GM18502 (cell line): ENCODE measurements around the gene GJB6.
A peak's percentile ranks its signal among the peaks of the same experiment; 100 is the strongest.

Experiments used
- ATAC-seq: cut with Tn5 transposase; IDR thresholded peaks from one replicate; pipeline ENCODE4 v1.9.1; 2021; ENCODE audit warnings: mild to moderate bottlenecking; ENCODE audit not compliant: unreplicated experiment, poor library complexity

GJB6 gene

DNA sequence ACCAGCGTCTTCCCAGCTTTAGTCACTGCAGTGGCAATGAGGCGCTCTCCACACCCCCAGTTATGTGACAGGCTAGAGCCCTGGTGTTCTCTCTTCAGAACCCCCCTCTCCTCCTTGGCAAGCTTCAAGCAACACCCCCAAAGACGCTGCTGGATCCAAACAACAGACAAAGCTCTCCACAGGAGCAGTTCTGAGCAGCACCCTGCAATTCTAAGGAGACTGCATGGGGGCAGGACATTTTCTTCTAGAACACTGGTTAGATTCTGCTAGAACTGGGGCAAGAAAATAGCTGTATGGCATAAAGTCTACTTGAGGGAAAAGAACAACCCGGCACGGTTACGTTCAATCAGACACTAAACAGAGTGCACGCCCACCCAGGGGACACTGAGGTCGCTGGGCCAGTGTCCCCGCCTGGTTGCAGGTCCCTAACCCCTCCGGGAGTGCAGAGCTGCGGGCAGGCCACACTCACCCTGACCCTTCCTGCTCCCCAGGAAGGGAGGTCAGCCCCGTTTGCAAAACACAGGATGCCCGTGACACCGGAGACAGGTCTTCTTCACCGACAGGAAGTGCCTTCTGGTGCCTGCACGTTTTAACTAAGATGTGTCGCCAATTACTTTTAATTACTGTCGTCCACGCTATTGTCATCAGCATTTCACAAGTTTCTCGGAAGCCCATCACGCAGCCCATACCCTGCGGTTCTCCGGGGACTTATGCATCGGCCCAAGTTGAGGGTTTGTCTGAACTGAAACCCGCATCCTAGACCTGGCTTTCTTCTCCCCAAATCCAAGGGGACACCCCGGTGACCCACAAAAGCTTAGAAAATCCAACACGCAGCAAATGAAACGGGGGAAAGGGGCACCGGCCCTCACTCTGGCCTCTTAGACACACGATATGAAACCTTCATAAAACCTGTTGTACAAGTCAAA, 943 bp downstream of the GJB6 start:
- ATAC-seq, result no peak

DNA sequence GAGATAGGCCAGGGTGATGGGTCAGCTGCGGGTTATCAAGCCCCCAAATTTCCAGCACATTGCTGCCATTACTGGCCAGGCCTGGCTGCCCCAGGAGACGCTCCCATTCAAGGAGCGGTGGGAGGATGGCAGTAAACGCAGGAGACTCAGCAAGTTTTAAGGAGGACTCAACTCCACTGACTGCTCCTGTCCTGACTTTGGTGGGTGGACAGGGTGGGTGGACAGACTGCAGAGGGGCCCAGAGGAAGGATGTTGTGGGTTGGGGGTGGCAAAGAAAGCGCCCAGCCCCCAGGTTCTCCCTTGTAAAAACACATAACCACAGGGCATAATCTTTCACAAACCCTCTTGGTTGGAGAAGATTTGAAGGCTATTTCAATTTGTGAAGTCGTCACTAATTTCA, 4.4 kb downstream of the GJB6 start:
- no peak for ATAC-seq

DNA sequence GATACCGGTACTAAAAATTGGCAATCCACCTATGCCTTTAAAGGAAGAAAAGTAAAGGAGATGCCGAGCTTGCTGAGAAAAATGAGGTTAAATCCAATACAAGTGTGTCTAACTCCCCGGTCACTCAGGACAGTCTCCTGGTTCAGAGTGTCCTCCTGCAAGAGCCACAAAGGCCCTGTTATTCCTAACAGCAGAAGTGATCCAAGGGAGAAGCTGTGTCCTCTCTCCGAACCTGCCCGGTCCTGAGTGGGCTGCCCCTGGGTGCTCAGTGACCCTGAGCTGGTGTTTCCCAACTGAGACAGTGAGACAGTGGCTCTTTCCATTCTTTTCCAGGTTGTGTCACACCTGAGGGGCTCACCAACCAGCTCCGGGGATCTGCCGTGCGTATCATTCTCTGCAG, 4.8 kb downstream of the GJB6 start:
- no peak for ATAC-seq

DNA sequence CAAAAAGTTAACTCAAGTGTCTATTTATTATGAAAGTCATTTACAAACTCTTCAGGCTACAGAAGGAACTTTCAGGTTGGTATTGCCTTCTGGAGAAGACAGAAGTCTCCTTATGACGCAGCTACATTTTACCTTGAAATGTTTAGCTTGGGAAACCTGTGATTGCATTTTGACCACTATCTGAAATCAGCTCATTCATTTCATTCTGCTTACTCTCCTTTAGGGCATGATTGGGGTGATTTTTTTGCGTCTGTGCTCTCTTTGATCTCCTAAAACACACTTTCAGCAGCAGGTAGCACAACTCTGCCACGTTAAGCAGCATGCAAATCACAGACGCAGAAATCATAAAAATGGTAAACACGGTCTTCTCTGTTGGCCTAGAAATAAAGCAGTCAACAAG, 9.6 kb downstream of the GJB6 start:
- no peak for ATAC-seq

DNA sequence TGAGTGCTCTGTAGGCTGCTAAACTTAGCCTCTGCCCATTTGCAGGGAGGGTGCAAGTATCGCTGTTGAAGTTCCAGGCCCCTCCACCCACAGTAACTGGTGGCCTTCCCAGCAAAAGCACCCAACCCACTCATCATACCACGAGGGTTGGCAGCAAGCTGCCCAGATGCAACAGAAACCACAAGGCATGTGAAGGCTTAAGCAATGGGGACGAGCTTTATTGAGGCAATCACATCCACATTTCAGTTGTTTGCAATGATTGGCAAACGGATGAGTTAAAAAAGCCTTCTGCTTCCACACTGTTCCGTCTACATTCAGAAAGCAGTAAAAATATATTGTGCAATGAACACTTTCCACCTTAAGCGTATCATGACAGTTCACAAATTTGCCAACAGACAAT, 10.3 kb downstream of the GJB6 start:
- no peak for ATAC-seq

DNA sequence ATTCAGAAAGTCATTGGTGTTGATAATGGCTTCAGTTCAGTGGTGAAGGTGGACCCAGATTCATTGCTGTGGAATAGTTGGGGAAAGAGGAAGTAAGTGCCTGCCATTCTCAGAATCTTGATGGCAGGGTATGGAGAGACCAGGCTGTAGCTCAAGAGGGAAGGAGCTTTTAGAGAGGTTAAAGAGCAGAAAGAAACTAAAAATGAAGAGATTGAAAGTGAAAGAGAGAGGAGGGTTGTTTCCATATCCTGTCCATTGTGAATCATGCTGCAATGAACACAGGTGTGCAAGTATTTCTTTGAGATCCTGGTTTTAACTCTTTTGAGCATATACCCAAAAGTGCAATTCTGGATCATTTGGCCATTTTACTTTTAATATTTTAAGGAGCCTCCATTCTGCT, 12.5 kb downstream of the GJB6 start:
- ATAC-seq, result peak; percentile 93

DNA sequence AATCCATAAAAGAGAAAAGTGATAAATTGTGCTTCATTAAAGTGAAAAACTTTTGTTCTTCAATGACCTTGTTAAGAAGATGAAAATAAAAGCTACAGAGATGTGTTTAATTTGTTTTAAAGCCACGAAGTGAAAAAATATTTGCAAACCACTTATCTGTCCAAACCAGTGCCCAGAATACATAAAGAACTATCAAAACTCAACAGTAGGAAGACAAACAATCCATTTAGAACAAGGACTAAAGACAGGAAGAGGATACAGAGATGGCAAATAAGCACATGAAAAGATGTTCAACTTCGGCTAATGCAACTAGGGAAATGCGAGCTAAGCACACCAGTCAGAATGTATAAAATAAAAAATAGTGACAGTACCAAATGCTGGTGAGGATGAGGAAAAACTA, 15.0 kb downstream of the GJB6 start:
- ATAC-seq, result no peak

DNA sequence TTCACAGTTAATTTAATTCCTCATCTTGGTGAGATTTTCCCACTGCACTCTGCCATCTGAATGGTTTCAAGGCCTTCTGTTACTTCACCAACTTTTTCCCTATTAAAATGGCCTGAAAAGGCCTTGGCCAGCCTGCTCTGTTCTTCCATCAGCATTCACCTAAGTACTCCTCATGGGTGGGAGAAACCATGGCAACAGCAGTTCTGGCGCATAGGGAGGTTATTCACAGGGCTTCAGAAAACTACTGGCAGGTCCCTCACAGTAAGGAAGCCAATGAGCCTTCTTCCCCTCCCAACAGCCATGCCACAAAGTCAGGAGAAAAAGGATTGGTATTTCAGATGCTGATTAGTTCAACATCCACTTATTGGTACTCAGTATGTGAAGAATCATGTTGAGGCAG, 22.2 kb downstream of the GJB6 start:
- no peak for ATAC-seq

DNA sequence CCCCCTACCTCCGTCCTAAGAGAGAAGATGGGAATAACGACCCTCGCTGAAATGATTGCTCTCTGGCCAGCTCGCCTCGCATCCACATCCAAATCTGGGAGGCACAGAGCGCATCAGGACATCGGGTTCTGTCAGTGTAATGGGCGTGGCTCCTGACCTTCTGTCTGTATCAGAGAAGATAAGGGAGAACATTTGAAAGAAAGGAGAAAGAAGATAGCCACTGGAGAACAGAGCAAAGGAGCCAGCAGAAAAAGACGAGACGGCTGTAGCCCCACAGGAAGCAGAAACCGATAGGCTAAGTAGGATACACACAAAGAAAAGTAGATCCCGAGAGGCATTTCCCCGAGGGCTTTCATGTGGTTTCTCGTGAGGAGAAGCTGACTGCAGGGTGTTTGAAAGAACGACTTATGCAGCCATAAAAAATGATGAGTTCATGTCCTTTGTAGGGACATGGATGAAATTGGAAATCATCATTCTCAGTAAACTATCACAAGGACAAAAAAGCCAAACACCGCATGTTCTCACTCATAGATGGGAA, 25.4 kb downstream of the GJB6 start:
- no peak for ATAC-seq

DNA sequence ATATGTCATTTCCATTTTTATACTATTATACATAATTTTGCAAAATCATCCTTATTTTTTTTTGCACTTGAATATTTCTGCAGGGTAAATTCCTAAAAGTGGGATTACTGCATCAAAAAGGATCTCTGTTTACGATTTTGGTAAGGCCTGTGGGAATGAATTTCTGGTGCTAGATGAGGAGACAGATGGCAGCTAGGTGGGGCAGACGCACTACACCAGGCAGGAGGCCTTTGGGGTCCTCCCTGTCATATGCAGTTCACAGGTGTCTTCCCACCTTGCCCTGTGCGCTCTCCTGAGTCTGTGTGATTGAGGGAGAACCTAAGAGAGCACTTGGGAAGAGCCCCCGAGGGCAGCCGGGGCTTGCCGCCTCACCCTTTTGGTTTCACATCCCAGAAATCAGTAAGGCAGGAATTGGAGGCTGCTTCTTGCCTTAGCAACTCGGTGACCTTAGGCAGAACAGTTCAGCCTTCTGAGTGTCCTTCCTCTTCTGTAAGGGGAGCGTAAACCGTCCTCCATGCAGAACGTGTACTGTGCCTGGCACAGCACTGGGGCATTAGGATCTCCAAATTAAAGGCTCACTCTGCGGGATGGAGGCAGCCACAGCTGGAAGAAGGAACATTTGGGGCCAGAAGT, 25.9 kb downstream of the GJB6 start:
- ATAC-seq, result no peak

DNA sequence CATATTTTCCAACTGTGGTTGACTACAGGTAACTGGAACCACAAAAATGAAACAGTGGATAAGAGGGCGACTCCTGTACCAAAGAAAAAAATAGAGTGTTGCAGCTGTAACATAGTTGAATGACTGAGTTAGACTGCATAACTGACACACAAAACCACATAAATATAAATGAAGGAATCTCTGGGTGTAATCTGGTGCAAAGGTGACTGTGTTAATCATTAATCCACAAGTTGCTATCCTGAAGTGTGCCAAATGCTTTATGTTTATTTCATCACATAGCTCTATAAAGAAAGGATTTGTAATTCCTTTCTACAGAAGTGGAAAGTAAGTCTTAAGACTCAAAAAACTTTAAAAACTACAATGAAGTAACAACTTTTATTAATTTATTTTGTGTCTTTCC, 33.3 kb downstream of the GJB6 start:
- no peak for ATAC-seq

DNA sequence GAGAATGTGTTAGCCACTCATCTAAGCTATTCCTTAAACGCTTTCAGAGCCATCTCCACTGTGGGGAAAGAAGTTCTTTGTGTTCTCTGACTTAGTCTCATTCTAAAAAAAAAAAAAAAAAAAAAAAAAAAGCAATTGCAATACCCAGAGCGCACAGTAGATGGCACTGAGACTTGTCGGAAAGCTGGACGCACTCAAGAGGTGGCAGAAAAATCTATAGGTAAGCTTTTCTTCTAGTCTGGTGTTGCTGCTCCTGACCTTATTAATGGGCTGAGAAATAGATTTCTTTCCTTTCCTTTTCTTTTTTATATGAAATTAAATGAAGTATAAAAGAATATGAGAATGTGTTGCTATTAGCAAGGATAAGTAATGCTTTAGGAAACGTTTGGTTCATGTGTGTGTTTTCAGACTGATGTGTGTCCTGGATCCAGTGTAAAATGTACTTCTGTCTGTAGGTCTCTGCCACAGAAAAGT, 34.7 kb downstream of the GJB6 start:
- ATAC-seq, result peak; percentile 39

DNA sequence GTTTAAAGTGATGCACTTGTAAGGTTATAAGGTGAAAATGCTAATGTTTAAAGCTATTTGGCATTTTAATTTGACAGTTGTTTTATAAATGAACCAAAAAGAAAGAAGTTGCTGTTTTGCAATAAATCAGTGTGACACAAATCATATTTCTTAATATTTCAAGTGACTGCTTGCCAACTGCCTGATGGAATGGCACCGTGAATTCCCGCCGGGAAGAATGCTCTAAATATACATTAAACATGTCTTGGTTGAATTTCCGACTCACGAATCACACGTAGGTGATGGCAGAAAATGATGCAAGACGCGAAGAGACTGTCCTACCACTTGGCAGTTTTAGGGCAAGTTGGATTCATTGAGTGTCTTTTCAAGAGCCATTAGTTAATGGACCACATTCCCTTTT, 36.3 kb downstream of the GJB6 start:
- no peak for ATAC-seq

DNA sequence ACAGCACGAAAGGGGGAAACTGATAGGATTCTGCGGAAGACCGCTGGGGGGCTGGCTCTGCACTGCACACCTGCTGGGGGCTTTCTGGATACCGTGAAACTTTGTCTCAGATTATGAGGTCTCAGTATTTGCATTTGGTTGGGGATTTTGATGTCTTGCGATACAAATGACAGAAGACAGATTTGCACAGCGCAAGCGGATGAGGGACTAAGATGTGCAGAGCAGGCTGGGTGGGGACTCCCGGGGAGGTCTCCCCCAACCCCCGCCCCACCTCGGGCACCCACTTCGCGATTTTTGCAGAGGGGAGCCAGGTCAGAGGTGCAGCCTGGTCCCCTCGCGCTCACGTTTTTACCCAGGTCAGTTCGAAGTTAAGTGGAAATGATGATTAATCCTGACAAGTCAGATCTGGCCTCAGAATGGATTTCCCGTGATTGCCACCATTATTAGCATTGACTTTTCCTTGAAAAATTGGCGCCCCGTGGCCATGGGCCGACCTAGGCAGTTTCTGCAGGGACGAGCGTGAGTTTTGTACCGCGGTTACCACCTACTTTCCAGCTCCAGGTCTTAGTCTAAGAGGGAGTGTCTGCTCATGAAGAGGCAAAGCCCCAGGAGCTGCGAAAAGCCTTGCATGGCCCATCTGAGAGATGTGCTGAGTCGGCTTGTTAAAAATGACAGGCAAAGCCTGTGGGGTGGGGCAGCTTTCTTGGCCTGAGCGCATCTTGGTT, 38.0 kb downstream of the GJB6 start:
- no peak for ATAC-seq

DNA sequence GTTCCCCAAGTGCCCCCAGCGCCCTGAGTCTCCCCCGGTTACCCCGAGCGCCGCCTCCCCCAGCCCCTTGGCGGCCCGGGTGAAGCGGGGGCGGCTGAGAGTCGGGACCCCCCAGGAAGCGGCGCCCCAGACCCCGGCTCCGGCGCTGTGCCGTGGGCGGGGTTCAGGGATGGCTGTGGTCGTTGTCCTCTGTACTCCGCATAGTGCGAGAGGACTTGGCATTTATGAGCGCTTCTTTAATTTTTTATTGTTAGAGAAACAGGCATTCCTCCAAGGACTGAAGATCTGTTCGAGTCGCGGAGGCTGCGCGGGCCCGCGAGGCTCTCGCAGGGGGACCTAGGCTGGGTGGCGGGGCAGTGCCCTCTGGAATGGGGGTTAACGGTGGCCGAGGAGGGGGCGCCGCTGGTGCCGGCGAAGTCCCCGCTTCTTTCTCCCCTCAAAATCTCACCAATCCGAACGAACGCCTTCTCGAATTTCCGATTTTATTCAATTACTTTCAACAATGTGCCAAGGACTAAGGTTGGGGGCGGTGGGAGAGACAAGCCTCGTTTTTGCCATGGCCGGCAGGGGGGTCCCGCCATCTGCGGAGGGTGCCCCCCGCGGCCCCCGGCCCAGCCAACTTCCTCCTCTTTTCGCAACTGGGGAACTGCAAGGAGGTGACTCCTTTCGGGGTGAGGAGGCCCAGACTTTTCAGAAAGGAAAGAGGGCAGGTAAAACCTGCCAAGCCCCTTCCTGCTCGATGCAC, 38.8 kb downstream of the GJB6 start:
- no peak for ATAC-seq

DNA sequence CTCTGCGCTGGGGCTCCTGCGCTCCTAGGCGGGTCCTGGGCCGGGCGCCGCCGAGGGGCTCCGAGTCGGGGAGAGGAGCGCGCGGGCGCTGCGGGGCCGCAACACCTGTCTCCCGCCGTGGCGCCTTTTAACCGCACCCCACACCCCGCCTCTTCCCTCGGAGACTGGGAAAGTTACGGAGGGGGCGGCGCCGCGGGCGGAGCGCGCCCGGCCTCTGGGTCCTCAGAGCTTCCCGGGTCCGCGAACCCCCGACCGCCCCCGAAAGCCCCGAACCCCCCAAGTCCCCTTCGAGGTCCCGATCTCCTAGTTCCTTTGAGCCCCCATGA, 39.3 kb downstream of the GJB6 start, which contains the start of gene GJB2:
Gene GJB2 (minus strand): TSS at position 103 of the 326 bp plus-strand sequence. CDS start 3,357 bp downstream, outside the sequence.
- no peak for ATAC-seq

DNA sequence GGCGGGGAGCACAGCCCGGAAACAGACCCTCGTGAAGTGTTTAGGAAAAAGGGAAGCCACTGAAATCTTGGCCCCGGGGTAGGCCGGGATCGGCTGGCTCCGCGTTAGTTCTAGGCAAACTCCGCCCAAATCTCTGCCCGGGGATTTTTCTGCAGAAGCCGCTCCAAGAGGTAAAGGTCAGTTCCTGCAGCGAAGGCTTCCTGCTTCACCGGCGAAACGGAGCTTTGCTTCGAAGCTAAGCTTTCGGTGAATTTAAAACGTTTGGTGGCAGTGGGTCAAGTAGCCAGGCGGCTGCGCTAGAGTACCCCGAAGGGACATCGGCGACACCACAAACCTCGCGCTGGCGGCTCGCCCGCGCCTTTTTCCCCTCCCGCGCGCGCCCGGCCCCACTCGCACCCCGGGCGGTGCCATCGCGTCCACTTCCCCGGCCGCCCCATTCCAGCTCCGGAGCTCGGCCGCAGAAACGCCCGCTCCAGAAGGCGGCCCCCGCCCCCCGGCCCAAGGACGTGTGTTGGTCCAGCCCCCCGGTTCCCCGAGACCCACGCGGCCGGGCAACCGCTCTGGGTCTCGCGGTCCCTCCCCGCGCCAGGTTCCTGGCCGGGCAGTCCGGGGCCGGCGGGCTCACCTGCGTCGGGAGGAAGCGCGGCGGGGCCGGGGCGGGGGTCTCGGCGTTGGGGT, 39.8 kb downstream of the GJB6 start:
- ATAC-seq, result no peak

DNA sequence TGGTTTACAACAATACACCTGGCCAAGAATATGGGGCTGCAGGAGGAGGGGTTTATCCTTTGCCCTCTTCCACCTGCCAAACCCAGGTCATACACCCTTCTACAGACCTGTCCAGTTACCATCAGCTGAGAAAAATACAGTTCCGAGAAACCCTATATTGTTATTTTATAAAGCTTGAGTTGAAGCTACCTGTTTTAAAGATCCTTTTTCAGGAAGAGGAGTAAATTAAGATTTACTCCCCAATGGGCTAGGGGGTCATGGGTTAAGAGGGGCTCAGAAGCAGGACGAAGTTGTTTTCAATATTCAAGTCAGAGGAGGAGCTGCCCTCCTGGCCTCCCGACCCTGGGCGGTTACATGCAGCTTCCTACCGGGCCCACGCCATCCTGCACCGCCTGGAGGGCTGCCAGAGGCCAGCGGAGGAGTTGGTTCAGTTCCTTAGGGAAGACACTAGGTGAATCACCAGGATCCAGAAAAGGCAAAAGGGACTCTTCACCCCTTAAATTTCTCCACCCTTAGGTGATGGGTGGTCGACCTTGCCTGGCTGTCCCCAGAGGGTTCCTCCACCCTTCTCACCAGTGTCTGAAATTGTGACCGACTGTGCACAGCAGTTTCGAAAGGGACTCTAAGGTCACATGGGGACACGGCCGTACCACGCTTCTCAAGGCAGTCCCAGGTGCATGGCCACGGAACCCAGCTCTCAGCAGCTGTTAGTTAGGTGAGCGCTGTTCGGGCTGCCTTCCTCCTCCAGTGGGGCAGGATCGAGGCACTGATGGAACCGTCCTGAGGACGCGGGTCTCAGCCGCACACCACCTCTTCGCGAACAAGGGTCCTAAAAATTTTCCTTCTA, 40.6 kb downstream of the GJB6 start:
- no peak for ATAC-seq
